ENCODE data around the gene ASGR2.

DNA sequence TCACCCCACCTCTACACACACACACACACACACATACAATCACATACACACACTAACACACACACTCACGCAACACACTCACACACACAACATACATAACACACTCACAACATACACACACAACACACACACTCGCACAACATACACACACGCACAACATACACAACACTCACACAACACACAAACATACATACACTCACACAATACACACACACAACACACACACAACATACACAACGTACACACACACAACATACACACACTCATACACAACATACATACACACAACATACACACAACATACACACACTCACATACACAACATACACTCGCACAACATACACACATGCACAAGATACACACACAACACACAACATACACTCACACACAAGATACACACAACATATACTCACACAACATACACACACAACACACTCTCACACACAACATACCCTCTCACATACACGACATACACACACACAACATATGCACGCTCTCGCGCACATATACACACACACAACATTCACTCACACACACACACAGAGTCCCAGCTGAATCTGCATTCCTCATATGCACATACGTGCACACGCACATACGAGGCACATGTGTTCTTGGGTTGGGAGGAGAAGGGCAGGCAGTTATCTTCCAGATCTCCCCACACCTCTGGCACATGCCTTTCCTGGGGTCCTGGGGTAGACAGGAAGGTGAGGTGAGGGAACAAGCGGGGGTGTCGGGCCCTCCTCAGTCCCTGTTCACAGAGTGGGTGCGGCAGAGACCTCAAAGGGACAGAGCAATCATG is 1.1 kb downstream of the ASGR2 start:
- TF ChIP-seq, protein P1, sequence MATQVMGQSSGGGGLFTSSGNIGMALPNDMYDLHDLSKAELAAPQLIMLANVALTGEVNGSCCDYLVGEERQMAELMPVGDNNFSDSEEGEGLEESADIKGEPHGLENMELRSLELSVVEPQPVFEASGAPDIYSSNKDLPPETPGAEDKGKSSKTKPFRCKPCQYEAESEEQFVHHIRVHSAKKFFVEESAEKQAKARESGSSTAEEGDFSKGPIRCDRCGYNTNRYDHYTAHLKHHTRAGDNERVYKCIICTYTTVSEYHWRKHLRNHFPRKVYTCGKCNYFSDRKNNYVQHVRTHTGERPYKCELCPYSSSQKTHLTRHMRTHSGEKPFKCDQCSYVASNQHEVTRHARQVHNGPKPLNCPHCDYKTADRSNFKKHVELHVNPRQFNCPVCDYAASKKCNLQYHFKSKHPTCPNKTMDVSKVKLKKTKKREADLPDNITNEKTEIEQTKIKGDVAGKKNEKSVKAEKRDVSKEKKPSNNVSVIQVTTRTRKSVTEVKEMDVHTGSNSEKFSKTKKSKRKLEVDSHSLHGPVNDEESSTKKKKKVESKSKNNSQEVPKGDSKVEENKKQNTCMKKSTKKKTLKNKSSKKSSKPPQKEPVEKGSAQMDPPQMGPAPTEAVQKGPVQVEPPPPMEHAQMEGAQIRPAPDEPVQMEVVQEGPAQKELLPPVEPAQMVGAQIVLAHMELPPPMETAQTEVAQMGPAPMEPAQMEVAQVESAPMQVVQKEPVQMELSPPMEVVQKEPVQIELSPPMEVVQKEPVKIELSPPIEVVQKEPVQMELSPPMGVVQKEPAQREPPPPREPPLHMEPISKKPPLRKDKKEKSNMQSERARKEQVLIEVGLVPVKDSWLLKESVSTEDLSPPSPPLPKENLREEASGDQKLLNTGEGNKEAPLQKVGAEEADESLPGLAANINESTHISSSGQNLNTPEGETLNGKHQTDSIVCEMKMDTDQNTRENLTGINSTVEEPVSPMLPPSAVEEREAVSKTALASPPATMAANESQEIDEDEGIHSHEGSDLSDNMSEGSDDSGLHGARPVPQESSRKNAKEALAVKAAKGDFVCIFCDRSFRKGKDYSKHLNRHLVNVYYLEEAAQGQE (IDR thresholded peaks at IDR 0.05; ENCODE audit: insufficient read depth in 1 of 2, low read depth in 2 of 2, low read length in 2 of 2): no peak
- no peak for TF ChIP-seq POLR2AphosphoS5 (IDR thresholded peaks at IDR 0.05; ENCODE audit: low read depth, low read length)

All from PFSK-1 (cell line).